IMR-90 (cell line): Measurements from ENCODE around the gene CTNND2. TPM values are rescaled to one million over a fixed set of nuclear protein-coding genes. Genes with fewer than 3 reads are reported as not detected.

Experiments used
- ATAC-seq: fragments of 200-7000 bp; cut with Tn5 transposase; 2 replicates; pipeline ENCODE4 v1.9.1; 2020; ENCODE audit warnings: low read depth, mild to moderate bottlenecking, moderate library complexity
- BruUV-seq: library from RNA; stranded (reverse); fragments of 400-500 nt; replicated peaks from 2 replicates; lab custom pipeline; 2021; lab: Mats Ljungman, UMichigan
- CTCF ChIA-PET: fragments of 300-600 bp; formaldehyde crosslinking; extraction: SDS; loops from one replicate; lab custom pipeline; 2021; ENCODE audit warnings: antibody characterized with exemption; lab: Yijun Ruan, JAX
- POLR2A ChIA-PET: fragments of 300-600 bp; sonication (Branson Sonifier 250); formaldehyde crosslinking; loops from one replicate; lab custom pipeline; 2022; ENCODE audit warnings: antibody characterized with exemption; ENCODE audit not compliant: unreplicated experiment; lab: Charles Lee
- DNase-seq: peaks from one replicate; pipeline ENCODE4 v3.0.0; 2013
- H2AFZ ChIP-seq: replicated peaks from 2 replicates; pipeline ENCODE3; 2013; ENCODE audit warnings: low read length, mild to moderate bottlenecking; ENCODE audit not compliant: poor library complexity
- H2AK5ac ChIP-seq: 2 replicates; pipeline ENCODE4 v1.6.1; 2013; ENCODE audit warnings: low read depth, low read length, inconsistent platforms
- H2AK9ac ChIP-seq: replicated peaks from 2 replicates; pipeline ENCODE3; 2013; ENCODE audit warnings: mild to moderate bottlenecking, low read depth, low read length, moderate library complexity; ENCODE audit not compliant: poor library complexity
- H2BK120ac ChIP-seq: 2 replicates; pipeline ENCODE4 v1.6.1; 2013; ENCODE audit warnings: low read depth, low read length, inconsistent platforms
- H2BK15ac ChIP-seq: 3 replicates; pipeline ENCODE4 v1.6.1; 2013; ENCODE audit warnings: low read depth, low read length, inconsistent platforms
- H2BK20ac ChIP-seq: 2 replicates; pipeline ENCODE4 v1.6.1; 2013; ENCODE audit warnings: low read depth, mild to moderate bottlenecking, inconsistent platforms, low read length, moderate library complexity
- H2BK5ac ChIP-seq: 2 replicates; pipeline ENCODE4 v1.6.1; 2013; ENCODE audit warnings: mild to moderate bottlenecking, low read depth, low read length, inconsistent platforms; ENCODE audit not compliant: poor library complexity, severe bottlenecking
- H3K14ac ChIP-seq: replicated peaks from 2 replicates; pipeline ENCODE4 v1.6.1; 2013; ENCODE audit warnings: low read depth, low read length, inconsistent platforms
- H3K18ac ChIP-seq: 2 replicates; pipeline ENCODE4 v1.6.1; 2013; ENCODE audit warnings: low read depth, low read length, control low read depth
- H3K23ac ChIP-seq: 2 replicates; pipeline ENCODE4 v1.6.1; 2013; ENCODE audit warnings: low read depth, low read length, inconsistent platforms
- H3K27ac ChIP-seq: 2 replicates; pipeline ENCODE4 v1.5.1; 2013; ENCODE audit warnings: mild to moderate bottlenecking, control low read depth, low read length; ENCODE audit not compliant: insufficient read depth
- H3K27me3 ChIP-seq: 2 replicates; pipeline ENCODE4 v1.6.1; 2013; ENCODE audit warnings: low read length; ENCODE audit not compliant: control insufficient read depth, insufficient read depth
- H3K36me3 ChIP-seq: 2 replicates; pipeline ENCODE4 v1.6.1; 2013; ENCODE audit warnings: low read length, mixed read lengths; ENCODE audit not compliant: control insufficient read depth, insufficient read depth
- H3K4ac ChIP-seq: 2 replicates; pipeline ENCODE4 v1.6.1; 2013; ENCODE audit warnings: low read depth, low read length, inconsistent platforms
- H3K4me1 ChIP-seq: 2 replicates; pipeline ENCODE4 v1.6.1; 2013; ENCODE audit warnings: low read length, mixed read lengths; ENCODE audit not compliant: control insufficient read depth, insufficient read depth
- H3K4me2 ChIP-seq: 2 replicates; pipeline ENCODE4 v1.6.1; 2013; ENCODE audit warnings: low read depth, mild to moderate bottlenecking, control low read depth, low read length, moderate library complexity
- H3K4me3 ChIP-seq: 2 replicates; pipeline ENCODE4 v1.5.1; 2013; ENCODE audit warnings: low read depth, mild to moderate bottlenecking, control low read depth, low read length, moderate library complexity; ENCODE audit not compliant: insufficient read depth
- H3K56ac ChIP-seq: 2 replicates; pipeline ENCODE4 v1.6.1; 2013; ENCODE audit warnings: low read length, inconsistent platforms; ENCODE audit not compliant: insufficient read depth; ENCODE audit errors: extremely low read depth
- H3K79me1 ChIP-seq, 2 experiments: 2 replicates each; pipeline ENCODE4 v1.6.1; 2013; ENCODE audit warnings: low read length in 2 of 2, inconsistent platforms in 1 of 2, low read depth in 1 of 2
- H3K9ac ChIP-seq: 2 replicates; pipeline ENCODE4 v1.6.1; 2013; ENCODE audit warnings: low read depth, low read length, control low read depth
- H3K9me1 ChIP-seq: 2 replicates; pipeline ENCODE4 v1.6.1; 2013; ENCODE audit warnings: low read length, inconsistent platforms; ENCODE audit not compliant: insufficient read depth
- H3K9me3 ChIP-seq: 2 replicates; pipeline ENCODE4 v1.6.1; 2013; ENCODE audit warnings: low read length; ENCODE audit not compliant: control insufficient read depth, insufficient read depth
- H4K20me1 ChIP-seq: 2 replicates; pipeline ENCODE4 v1.6.1; 2013; ENCODE audit warnings: low read length, inconsistent platforms; ENCODE audit not compliant: insufficient read depth
- H4K5ac ChIP-seq: 2 replicates; pipeline ENCODE4 v1.6.1; 2013; ENCODE audit warnings: mild to moderate bottlenecking, low read depth, low read length, control low read depth
- H4K8ac ChIP-seq, 2 experiments: 2 replicates each; pipeline ENCODE4 v1.6.1; 2013; ENCODE audit warnings: low read depth in 2 of 2, low read length in 2 of 2, control low read depth in 1 of 2, inconsistent platforms in 1 of 2
- H4K91ac ChIP-seq: 2 replicates; pipeline ENCODE4 v1.6.1; 2013; ENCODE audit warnings: low read depth, low read length, inconsistent platforms; ENCODE audit not compliant: insufficient read depth
- MAFK ChIP-seq: IDR thresholded peaks from 2 replicates; pipeline ENCODE4 v1.6.1; 2012; ENCODE audit warnings: low read depth, low read length, improper control_type of control experiment
- MAZ ChIP-seq: IDR thresholded peaks from 2 replicates; pipeline ENCODE4 v1.6.1; 2012; ENCODE audit warnings: low read depth, mild to moderate bottlenecking, low read length, improper control_type of control experiment, moderate library complexity, borderline replicate concordance
- POLR2A ChIP-seq: IDR thresholded peaks from 2 replicates; pipeline ENCODE4 v1.6.1; 2012; ENCODE audit warnings: mild to moderate bottlenecking, low read depth, low read length
- RFX5 ChIP-seq: IDR thresholded peaks from 2 replicates; pipeline ENCODE4 v1.8.0; 2012; ENCODE audit warnings: low read depth, mild to moderate bottlenecking, low read length, moderate library complexity
- WGBS, 2 experiments: methylation state at CpG; one replicate each; pipeline versions ENCODE4 v1.1.5 to v1.1.7; 2013; ENCODE audit warnings: missing lambda C conversion rate in 2 of 2; ENCODE audit not compliant: insufficient read length in 1 of 2; ENCODE audit errors: extremely low coverage in 2 of 2; 5-methylcytosine and 5-hydroxymethylcytosine counted together
- dilution Hi-C: fragments of 300-500 bp; cut with HindIII; formaldehyde crosslinking; loops from one replicate; pipeline ENCODE4 v1.14.3; 2018; ENCODE audit warnings: low sequenced_read_pairs; ENCODE audit not compliant: unreplicated experiment
- in situ Hi-C: fragments of 300-500 bp; cut with MboI; formaldehyde crosslinking; loops from 3 replicates; pipeline ENCODE4 v1.14.3; 2019; ENCODE audit warnings: low sequenced_read_pairs, inconsistent platforms, mixed read lengths
- intact Hi-C: fragments of 100-400 bp; cut with micrococcal nuclease; formaldehyde crosslinking; loops from 2 replicates; pipeline ENCODE4 v1.10.0; 2022
- polyA plus RNA-seq, 3 experiments: library from polyadenylated mRNA; depleted of rRNA; stranded (reverse); fragments of >200 nt; gene quantifications; 2 replicates each; pipeline ENCODE4 v1.2.3, GENCODE V29; 2012; ENCODE audit warnings: low replicate concordance in 1 of 3
- total RNA-seq: library from RNA; depleted of rRNA; stranded (reverse); fragments of >200 nt; gene quantifications from 2 replicates; pipeline ENCODE4 v1.2.3, GENCODE V29; 2012

CTNND2 gene
- total and polyA plus RNA-seq, 2 of the 4 experiments (the other 2 are of a cell fraction): not detected

DNA sequence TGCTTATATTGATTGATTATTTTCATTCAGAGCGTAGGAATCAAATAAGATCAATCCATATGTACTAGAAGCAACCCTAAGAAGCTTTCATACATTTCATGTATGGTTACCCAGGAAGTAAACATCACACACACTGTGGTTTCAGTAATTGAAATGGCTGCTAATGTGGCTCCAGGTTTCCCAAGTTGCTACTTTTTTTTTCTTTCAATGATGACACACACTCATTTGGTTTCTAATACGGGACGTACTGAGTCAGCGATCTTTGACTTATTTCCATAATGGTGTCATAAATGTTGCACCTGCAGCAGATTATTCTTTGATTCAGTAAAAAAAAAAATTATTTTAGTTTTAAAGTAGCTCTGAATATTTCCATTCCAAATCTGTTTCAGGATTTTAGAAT, 248.6 kb downstream of the CTNND2 start:
- dilution Hi-C loops: no loop called here
- ATAC-seq: no peak

More for the DNA sequence above, 248.6 kb downstream of the CTNND2 start:
- intact Hi-C loops: no loop called here
- Histone ChIP-seq H3K23ac (no peak overlapping the region), H4K8ac (no peak overlapping the region), H3K27ac (no peak overlapping the region), H2AK5ac (no peak overlapping the region), H3K9ac (no peak overlapping the region), H4K91ac (no peak overlapping the region), H3K36me3 (no peaks in the 10 kb centered on the region), H2AFZ (no peak overlapping the region), H3K4me1 (no peaks in the 10 kb centered on the region), H3K27me3 (no peaks in the 10 kb centered on the region), H2BK20ac (no peak overlapping the region), H2BK15ac (no peak overlapping the region), H3K4ac (no peak overlapping the region), H4K20me1 (no peaks in the 10 kb centered on the region), H3K9me1 (no peaks in the 10 kb centered on the region), H3K56ac (no peak overlapping the region), H3K4me2 (no peak overlapping the region), H3K9me3 (peaks cover 7% of the 10 kb centered on the region), H4K5ac (no peak overlapping the region), H3K18ac (no peak overlapping the region), H2BK120ac (no peak overlapping the region), H2AK9ac (no peak overlapping the region), H3K14ac (no peak overlapping the region), H3K79me1 (no peaks in the 10 kb centered on the region), H2BK5ac (no peak overlapping the region), H3K4me3 (no peak overlapping the region)
- DNase-seq: no peak
- TF ChIP-seq POLR2A (no peak), RFX5 (no peak), MAZ (no peak), MAFK (0 out of 2 replicates have a peak, but pooled peaks have one; percentile 24)
- WGBS, 2 experiments: no CpG with 5 or more reads among the region's 4 CpGs
- ChIA-PET CTCF (no interaction called here), POLR2A (no interaction called here)
- in situ Hi-C loops: no loop called here
- BruUV-seq: no TSS peak
